Mesothelial cell of epicardium (in vitro differentiated cells): ENCODE measurements around the gene PI4KB. TPM values are rescaled to one million over a fixed set of nuclear protein-coding genes. Genes with fewer than 3 reads are reported as not detected.
"Not testable (repeated sequence)": the region's sequence is repeated elsewhere in the genome, so short reads cannot be mapped to it uniquely, and the experiment has no call there.

Experiments
- DNase-seq, 2 experiments: peaks; one replicate each; pipeline ENCODE4 v3.0.0; 2021; ENCODE audit warnings: low spot score in 2 of 2; ENCODE audit not compliant: unreplicated experiment in 2 of 2
- H3K27ac Mint-ChIP-seq: 2 replicates; pipeline ENCODE4 v1.8.0; 2021; ENCODE audit warnings: mixed read lengths
- H3K27me3 Mint-ChIP-seq: 2 replicates; pipeline ENCODE4 v1.8.0; 2021; ENCODE audit warnings: low read depth, mixed read lengths
- H3K36me3 Mint-ChIP-seq: 2 replicates; pipeline ENCODE4 v1.8.0; 2021; ENCODE audit warnings: mixed read lengths
- H3K4me1 Mint-ChIP-seq: 2 replicates; pipeline ENCODE4 v1.8.0; 2021; ENCODE audit warnings: mixed read lengths
- H3K4me3 Mint-ChIP-seq: 2 replicates; pipeline ENCODE4 v1.8.0; 2021; ENCODE audit warnings: mild to moderate bottlenecking, moderate library complexity, mixed read lengths
- H3K9me3 Mint-ChIP-seq: 2 replicates; pipeline ENCODE4 v1.8.0; 2021; ENCODE audit warnings: mixed read lengths
- CTCF ChIP-seq: fragments of 200-600 bp; sonication (generic); IDR thresholded peaks from one replicate; pipeline ENCODE4 v1.5.0; 2021; ENCODE audit warnings: antibody characterized with exemption; ENCODE audit not compliant: unreplicated experiment
- total RNA-seq: library from RNA; stranded (reverse); gene quantifications from 3 replicates; pipeline ENCODE4 v1.2.1, GENCODE V29; 2021

The PI4KB gene
- total RNA-seq, 1 donor from 2014 or later: 77.6 TPM

GRCh38 chr1:151282883-151283725, 44.1 kb downstream of the PI4KB start:
- Mint-ChIP-seq H3K9me3 (no peaks in the 10 kb centered on the region), H3K4me3 (peak overlapping the region; percentile 92), H3K27me3 (no peaks in the 10 kb centered on the region), H3K4me1 (peaks cover 17% of the 10 kb centered on the region), H3K36me3 (peaks cover 10% of the 10 kb centered on the region), H3K27ac (peak overlapping the region; percentile 95)
- peak in 1 of 2 experiments; percentile 45 for DNase-seq
- no peak for TF ChIP-seq CTCF

DNA sequence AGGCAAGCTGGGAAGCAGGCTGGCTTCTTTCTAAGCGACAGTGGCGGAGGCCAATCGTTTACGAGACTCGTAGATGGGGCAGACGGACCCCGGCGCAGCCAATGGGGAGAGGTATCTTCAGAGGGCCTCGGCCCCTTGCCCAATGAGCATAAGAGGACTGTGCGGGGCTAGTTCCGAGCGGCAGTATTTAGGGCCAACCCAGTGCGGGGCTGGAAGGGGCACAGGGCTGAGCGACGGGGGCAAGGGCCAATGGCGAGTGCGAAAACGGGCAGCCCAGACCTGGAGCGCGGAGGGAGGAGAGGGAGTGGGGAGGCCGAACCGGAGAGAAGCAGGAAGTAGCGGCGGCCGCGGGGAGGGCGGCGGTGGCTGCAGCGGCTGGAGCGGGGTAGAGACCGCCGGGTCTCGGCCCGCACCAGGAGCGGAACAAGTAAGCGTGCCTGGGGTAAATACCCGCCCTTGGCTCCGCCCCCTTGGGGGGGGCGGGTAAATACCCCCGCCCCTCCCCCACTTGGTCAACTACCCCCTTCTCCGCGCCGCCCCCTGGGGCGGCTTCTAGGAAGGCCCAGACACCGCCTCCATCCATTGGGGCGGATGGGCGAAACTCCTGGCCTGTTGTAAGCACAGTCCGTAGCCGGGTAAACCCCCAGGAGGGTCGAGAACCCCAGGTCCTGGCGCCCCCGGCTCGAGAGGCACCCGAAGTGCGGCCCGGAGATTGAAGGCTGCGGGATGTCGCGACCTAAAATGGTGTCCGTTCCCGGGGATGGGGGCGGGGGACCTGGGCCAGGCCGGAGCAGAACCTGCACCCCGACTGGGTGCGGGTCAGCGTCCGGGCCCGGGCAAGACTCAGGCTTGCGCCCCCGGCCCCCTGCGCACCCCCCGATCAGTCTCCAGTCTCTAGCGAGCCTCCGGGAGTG, 45.0 kb downstream of the PI4KB start, which contains the start of gene ZNF687:
TSS of gene ZNF687 (plus strand) at position 331 of the 914 bp plus-strand sequence. CDS start 3,993 bp downstream, outside the sequence.
- no peak for TF ChIP-seq CTCF
- H3K4me1 Mint-ChIP-seq: peaks cover 17% of the 10 kb centered on the region
- no peaks in the 10 kb centered on the region for H3K9me3 Mint-ChIP-seq
- peaks cover 10% of the 10 kb centered on the region for H3K36me3 Mint-ChIP-seq
- H3K27me3 Mint-ChIP-seq: no peaks in the 10 kb centered on the region
- peak; percentile 99 to 100 for DNase-seq
- H3K27ac Mint-ChIP-seq: peak within 1 kb of the TSS; percentile 100
- peak within 1 kb of the TSS; percentile 92 for H3K4me3 Mint-ChIP-seq

DNA sequence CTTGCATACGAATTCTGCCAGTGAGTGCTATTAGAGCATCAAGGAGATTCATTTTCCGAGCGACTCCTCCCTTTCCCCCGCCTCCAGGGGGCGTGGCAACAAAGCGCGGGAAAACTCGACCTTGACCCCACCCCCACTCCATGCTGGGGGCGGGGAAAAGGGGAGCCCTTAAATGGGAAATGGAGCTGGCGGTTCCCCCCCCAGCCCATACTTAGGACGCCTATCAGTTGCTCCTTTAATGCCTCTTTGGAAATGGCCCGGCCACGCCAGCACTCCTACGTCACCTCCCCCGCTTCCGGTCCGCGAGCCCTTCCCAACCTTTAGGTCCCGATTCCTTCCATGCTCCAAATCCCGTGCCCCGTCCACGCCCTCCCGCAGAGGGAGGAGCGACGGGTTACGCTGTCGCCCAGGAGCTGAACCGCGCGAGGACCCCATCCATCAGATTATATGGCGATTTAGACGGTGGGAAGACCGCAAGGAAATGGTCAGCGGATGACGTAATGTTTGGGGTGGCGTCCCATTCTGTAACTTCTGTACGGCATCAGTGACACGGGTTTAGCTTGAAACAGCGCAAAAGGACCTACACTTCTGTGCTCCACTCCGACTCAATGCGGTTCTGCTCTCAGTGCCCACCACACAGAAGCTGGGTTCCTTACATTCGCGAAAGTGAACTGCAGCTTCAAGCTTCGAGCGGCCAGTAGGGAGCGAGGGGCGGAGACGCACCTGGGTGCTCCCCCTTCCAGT, 45.8 kb downstream of the PI4KB start:
- Mint-ChIP-seq H3K36me3 (peaks cover 6% of the 10 kb centered on the region), H3K27ac (peak overlapping the region; percentile 100), H3K27me3 (no peaks in the 10 kb centered on the region), H3K4me1 (peaks cover 17% of the 10 kb centered on the region), H3K4me3 (peak overlapping the region; percentile 92), H3K9me3 (no peaks in the 10 kb centered on the region)
- peak; percentile 46 for TF ChIP-seq CTCF
- peak; percentile 80 to 95 for DNase-seq

DNA sequence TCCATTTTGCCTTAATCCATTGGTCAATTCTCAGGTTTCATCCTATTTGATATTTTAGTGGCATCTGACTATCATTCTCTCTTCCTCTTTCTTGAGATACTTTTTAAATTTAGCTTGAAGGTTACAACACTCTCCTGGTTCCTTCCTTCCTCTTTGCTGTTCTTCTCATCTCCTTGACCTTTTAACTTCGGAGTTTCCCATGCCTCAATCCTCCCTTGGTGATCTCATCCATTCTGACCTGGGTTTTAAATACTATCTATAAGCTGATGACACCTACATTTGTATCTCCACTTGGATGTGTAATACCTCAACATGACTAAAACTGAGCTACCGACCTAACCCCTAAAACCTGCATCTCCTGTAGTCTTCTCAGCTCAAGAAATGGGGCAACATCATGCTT, 50.0 kb downstream of the PI4KB start:
- no peak for TF ChIP-seq CTCF
- H3K9me3 Mint-ChIP-seq: no peaks in the 10 kb centered on the region
- H3K4me3 Mint-ChIP-seq: no peak overlapping the region
- H3K4me1 Mint-ChIP-seq: no peaks in the 10 kb centered on the region
- no peak for DNase-seq
- H3K36me3 Mint-ChIP-seq: peaks cover 11% of the 10 kb centered on the region
- H3K27me3 Mint-ChIP-seq: no peaks in the 10 kb centered on the region
- H3K27ac Mint-ChIP-seq: no peak overlapping the region

DNA sequence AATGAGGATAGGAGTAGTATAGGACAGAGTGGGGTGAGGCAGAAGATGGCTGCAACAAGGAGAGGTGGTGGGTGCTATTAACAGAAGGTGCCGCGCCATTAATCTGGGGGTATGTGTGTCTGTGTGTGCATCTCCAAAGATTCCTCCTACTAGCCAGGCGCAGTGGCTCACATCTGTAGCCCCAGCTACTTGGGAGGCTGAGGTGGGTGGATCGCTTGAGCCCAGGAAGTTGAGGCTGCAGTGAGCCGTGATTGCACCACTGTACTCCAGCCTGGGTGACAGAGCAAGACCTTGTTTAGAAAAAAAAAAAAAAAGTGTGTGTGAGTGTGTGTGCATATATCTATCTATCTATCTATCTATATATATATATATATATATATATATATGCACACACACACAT, 51.9 kb downstream of the PI4KB start:
- H3K4me3 Mint-ChIP-seq, DNase-seq, H3K4me1 Mint-ChIP-seq, H3K27me3 Mint-ChIP-seq, H3K27ac Mint-ChIP-seq, H3K9me3 Mint-ChIP-seq: not testable (repeated sequence)
- H3K36me3 Mint-ChIP-seq: peaks cover 16% of the 10 kb centered on the region
